HG03442 (cell line): ENCODE data around the gene ELOVL3.
"Not testable (repeated sequence)": the region's sequence is repeated elsewhere in the genome, so short reads cannot be mapped to it uniquely, and the experiment has no call there.

Experiments used
- ATAC-seq: cut with Tn5 transposase; IDR thresholded peaks from one replicate; pipeline ENCODE4 v1.9.1; 2021; ENCODE audit warnings: mild to moderate bottlenecking, moderate library complexity; ENCODE audit not compliant: unreplicated experiment

ELOVL3 gene

GRCh38 chr10:102247734-102248133 is 21.6 kb downstream of the ELOVL3 start:
- no peak for ATAC-seq

DNA sequence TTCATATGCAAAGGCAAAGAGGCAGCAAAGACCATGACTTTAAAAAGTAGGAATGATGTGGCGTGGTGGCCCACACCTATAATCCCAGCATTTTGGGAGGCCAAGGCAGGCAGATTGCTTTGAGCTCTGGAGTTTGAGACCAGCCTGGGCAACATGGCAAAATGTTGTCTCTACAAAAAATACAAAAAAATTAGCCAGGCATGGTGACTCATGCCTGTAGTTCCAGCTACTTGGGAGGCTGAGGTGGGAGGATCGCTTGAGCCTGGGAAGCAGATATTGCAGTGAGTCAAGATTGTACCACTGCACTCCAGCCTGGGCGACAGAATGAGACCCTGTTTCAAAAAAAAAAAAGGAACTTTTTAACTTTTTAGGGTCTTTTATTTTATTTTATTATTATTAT is 26.4 kb downstream of the ELOVL3 start:
- ATAC-seq = not testable (repeated sequence)

DNA sequence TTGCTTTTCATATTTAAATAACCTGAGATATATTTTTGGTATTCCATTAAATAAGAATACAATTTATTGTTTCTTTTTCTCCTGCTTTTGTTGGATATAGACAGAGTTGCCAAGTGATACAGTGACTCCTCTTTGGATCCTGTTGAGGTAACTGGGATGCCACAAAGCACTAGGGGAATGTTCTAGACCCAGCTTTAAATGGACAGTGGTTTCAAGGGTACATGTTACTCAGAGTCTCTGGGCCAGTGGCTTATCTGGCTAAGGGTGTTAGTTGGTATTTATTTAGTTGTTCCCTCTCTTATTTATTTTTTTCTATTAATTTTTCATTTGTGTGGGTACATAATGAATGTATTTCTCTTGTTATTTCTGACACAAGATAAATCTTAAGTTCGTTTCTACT is 28.3 kb downstream of the ELOVL3 start:
- no peak for ATAC-seq

DNA sequence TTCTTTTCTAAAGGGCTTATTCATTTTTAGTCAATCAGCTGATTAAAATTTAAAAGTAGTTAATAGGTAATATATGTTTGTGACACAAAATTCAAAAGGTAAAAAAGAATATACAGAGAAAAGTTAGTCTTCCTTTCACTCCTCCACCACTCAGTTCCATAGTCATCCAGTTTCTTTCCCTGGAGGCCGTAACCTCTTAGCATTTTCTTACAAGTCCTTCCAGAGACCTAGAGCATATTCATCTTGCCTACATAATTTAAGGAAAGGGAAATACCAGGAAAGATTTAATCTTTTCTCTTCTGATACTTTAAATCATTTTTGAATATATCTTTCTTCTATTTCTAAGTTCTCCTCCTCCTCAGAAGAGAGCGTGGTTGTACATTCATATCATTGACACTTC is 29.3 kb downstream of the ELOVL3 start:
- ATAC-seq = no peak

DNA sequence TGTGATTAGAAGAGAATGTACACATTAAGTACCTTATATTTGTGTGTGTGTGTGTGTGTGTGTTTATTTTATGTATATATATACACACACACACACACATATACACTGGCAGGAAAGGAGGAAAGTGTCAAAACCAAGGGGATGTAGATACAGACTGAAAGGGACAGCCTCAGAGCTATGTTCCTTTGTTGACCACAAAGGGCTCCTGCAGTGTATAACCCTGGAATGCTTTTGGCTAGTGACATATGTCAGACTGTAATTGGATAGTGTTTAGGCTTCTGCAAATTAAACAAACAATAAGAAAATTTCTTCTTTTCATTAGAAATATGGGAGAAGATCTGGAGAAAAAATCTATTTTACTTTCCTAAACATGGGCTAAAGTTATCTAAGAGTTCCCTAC is 35.1 kb downstream of the ELOVL3 start:
- ATAC-seq = no peak

DNA sequence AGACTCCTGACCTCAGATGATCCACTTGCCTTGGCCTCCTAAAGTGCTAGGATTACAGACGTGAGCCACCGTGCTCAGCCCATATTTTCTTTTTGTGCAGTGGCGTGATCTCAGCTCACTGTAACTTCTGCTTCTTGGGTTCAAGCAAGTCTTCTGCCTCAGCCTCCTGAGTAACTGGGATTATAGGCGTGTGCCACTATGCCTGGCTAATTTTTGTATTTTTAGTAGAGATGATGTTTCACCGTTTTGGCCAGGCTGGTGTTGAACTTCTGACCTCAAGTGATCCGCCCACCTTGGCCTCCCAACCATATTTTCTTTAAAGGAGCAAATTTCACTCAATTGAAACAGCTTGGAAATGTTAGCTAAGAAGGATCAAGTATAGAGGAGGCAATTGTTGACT is 35.7 kb downstream of the ELOVL3 start:
- no peak for ATAC-seq

- no peak for ATAC-seq
Measured at GRCh38 chr10:102262744-102263370, 36.8 kb downstream of the ELOVL3 start.

DNA sequence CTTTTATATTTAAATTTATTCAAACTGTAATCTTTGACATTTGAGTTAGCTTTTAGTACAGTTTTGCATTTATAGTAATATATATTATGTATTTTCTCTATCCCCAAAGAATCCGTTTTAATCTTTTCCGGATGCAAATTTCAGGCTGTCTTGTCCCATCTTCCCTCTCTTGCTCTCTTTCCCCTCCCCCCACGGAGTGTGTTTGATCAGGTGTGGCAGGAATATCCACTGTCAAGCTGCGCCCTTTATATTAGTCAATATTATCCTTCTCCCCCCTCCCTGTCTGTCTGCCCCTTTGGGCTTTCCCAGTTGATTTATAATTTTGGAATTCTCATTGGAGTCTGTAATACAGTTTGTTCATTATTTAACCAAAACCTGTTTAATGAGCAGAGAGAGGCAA is 38.3 kb downstream of the ELOVL3 start:
- ATAC-seq = no peak

GRCh38 chr10:102266670-102267069 is 40.6 kb downstream of the ELOVL3 start:
- no peak for ATAC-seq

DNA sequence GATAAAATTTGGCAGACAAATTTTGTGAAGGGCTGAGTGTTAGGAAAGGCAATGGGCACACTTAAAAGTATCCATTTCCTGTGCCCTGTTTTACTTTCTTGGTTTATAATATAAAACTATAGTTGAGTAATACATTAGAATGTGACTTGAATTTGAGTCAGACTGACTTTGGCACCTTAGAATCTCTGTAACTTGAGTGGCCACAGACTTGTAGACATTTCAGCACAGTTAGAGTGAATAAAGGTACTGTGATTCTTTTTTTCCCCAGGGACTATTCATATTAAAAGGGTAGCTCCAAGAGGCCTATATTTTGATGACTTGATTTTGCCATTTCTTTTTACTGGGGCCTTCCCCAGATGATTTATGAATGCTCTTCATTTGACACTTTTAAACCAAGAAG is 41.6 kb downstream of the ELOVL3 start:
- no peak for ATAC-seq

GRCh38 chr10:102268375-102268888 is 42.3 kb downstream of the ELOVL3 start:
- ATAC-seq = no peak

DNA sequence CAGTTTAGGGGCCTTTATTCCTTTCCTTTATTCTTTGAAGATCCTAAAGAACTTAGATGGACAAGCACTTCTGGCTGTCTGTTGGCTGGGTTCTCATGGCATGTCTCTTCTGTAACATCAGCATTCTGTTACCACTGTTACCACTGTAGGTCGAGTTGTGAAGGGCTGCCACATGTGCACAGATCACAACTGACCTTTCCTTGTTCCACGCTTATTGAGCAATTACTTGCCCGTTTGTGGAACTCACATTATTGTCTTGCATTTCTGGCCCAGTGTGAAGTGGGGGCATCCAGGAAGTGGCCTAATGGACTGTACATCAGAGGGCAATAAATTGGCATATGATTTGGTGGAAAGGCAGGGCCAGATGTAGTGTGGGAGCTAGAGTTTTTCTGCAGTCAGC is 42.9 kb downstream of the ELOVL3 start:
- no peak for ATAC-seq

GRCh38 chr10:102274062-102274461 is 48.0 kb downstream of the ELOVL3 start:
- ATAC-seq = no peak

DNA sequence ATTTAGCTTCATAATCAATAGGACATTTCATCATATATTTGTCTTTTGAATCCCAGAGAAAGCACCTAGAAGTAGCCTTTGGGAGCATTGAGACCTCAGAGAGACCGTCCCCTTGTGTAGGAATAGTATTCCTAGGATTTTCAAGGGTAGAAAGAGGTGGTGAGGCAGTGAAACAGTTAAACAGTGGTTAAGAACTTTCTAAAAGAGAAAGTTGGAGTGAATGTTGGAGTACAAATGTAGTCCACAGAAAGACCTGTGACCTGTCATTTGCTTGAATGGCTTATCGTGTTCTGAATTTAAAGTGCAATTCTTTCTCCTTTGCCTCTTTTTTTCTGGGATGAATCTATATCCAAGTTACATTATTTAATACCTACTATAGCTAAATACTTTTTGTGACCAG is 49.2 kb downstream of the ELOVL3 start:
- ATAC-seq = no peak

GRCh38 chr10:102279104-102279503 is 53.0 kb downstream of the ELOVL3 start:
- no peak for ATAC-seq
